Gastrocnemius medialis (tissue), 4 donors: ENCODE measurements around the gene LY6G5C. TPM values are rescaled to one million over a fixed set of nuclear protein-coding genes. Genes with fewer than 3 reads are reported as not detected.

Experiments
- ATAC-seq, 2 donors: fragments of 150-250 bp; one replicate each; pipeline ENCODE4 v1.9.1; 2016
- DNase-seq, 2 donors: peaks; one replicate each; pipeline ENCODE4 v3.0.0-alpha.2; 2019
- H3K27ac ChIP-seq, 4 donors: fragments of 200-600 bp; sonication (generic); 1 replicate in 1 of 4; 2 replicates in 3 of 4; pipeline ENCODE4 v1.5.1; 2016 to 2018; ENCODE audit warnings: mild to moderate bottlenecking in 2 of 4, moderate library complexity in 1 of 4
- H3K27me3 ChIP-seq, 3 donors: fragments of 200-600 bp; sonication (generic) in 2 of 3; 1 replicate in 1 of 3; 2 replicates in 2 of 3; pipeline versions ENCODE4 v1.5.1 to v1.6.0; 2016 to 2019; ENCODE audit warnings: mild to moderate bottlenecking in 1 of 3, moderate library complexity in 1 of 3
- H3K36me3 ChIP-seq, 2 donors: fragments of 200-600 bp; sonication (generic) in 1 of 2; one replicate each; pipeline ENCODE4 v1.5.1; 2017 to 2018
- H3K4me1 ChIP-seq, 2 donors: fragments of 200-600 bp; sonication (generic) in 1 of 2; one replicate each; pipeline ENCODE4 v1.5.1; 2016 to 2017; ENCODE audit warnings: mild to moderate bottlenecking in 2 of 2
- H3K4me3 ChIP-seq, 4 donors: fragments of 200-600 bp; sonication (generic) in 3 of 4; 1 replicate in 1 of 4; 2 replicates in 3 of 4; pipeline ENCODE4 v1.5.1; 2016 to 2019; ENCODE audit warnings: mild to moderate bottlenecking in 2 of 4
- H3K9me3 ChIP-seq, 3 donors: fragments of 200-600 bp; sonication (generic) in 2 of 3; 1 replicate in 1 of 3; 2 replicates in 2 of 3; pipeline ENCODE4 v1.5.1; 2016 to 2019
- POLR2A ChIP-seq, 2 donors: fragments of 450-650 bp; IDR thresholded peaks; one replicate each; pipeline ENCODE4 v1.6.1; 2017; ENCODE audit warnings: antibody characterized with exemption in 2 of 2, mild to moderate bottlenecking in 2 of 2, moderate library complexity in 2 of 2
- in situ Hi-C, 4 donors: fragments of 200-750 bp; cut with MboI; loops; one replicate each; pipeline versions ENCODE4 v1.15.0 to v1.8.0; 2017; ENCODE audit warnings: low sequenced_read_pairs in 4 of 4
- intact Hi-C: fragments of 100-400 bp; cut with DNase I; formaldehyde crosslinking; loops from one replicate; pipeline ENCODE4 v1.15.1; 2023; ENCODE audit warnings: low total_unique reads
- total RNA-seq, 4 donors: library from RNA; depleted of rRNA; stranded (reverse); fragments of >200 nt; gene quantifications; one replicate each; pipeline versions ENCODE4 v1.1.0 to v1.2.3, GENCODE V29; 2016
- TF ChIP-seq, protein P1 (sequence below), 5 experiments: fragments of 450-650 bp in 3 of 5; fragments of 200-600 bp in 2 of 5; sonication (generic) in 2 of 5; IDR thresholded peaks in 4 of 5; conservative IDR thresholded peaks in 1 of 5; 1 replicate in 4 of 5; 2 replicates in 1 of 5; pipeline ENCODE4 v1.5.1; 2016 to 2019; ENCODE audit warnings: antibody characterized with exemption in 5 of 5, mild to moderate bottlenecking in 3 of 5, moderate library complexity in 3 of 5

Gene LY6G5C
- total RNA-seq, 4 donors from 2014 or later: 1.3 to 3.2 TPM; not detected in 2

DNA sequence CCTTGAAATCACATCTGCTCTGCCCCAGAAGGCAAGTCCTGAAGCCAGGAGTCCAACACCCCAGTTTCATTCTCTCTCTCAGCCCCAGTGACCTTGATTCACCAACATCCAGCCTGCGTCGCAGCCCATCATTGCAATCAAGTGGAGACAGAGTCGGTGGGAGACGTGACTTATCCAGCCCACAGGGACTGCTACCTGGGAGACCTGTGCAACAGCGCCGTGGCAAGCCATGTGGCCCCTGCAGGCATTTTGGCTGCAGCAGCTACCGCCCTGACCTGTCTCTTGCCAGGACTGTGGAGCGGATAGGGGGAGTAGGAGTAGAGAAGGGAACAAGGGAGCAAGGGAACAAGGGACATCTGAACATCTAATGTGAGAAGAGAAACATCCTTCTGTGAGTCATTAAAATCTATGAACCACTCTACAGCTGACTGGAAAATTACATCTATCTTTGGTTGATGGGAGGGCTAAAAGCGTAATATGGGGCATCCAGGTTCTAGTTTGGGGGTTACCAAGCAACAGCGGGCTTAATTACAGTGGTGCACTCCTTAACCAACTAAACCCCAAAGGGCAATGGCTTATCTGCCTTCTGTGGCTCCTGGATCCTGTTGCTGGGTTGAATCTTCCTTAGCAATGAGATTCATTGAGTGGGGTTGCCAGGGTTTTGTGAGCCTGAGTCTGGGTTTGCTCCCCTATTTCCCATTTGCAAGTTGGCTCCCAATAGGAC is 36.8 kb upstream of the LY6G5C start:
- no peak for DNase-seq
- in situ Hi-C loops: no loop called here
- TF ChIP-seq, protein P1, sequence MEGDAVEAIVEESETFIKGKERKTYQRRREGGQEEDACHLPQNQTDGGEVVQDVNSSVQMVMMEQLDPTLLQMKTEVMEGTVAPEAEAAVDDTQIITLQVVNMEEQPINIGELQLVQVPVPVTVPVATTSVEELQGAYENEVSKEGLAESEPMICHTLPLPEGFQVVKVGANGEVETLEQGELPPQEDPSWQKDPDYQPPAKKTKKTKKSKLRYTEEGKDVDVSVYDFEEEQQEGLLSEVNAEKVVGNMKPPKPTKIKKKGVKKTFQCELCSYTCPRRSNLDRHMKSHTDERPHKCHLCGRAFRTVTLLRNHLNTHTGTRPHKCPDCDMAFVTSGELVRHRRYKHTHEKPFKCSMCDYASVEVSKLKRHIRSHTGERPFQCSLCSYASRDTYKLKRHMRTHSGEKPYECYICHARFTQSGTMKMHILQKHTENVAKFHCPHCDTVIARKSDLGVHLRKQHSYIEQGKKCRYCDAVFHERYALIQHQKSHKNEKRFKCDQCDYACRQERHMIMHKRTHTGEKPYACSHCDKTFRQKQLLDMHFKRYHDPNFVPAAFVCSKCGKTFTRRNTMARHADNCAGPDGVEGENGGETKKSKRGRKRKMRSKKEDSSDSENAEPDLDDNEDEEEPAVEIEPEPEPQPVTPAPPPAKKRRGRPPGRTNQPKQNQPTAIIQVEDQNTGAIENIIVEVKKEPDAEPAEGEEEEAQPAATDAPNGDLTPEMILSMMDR (IDR thresholded peaks at IDR 0.05 in 4 of 5, conservative IDR thresholded peaks at IDR 0.05 in 1 of 5): no peak
- TF ChIP-seq POLR2A (IDR thresholded peaks at IDR 0.05): no peak

DNA sequence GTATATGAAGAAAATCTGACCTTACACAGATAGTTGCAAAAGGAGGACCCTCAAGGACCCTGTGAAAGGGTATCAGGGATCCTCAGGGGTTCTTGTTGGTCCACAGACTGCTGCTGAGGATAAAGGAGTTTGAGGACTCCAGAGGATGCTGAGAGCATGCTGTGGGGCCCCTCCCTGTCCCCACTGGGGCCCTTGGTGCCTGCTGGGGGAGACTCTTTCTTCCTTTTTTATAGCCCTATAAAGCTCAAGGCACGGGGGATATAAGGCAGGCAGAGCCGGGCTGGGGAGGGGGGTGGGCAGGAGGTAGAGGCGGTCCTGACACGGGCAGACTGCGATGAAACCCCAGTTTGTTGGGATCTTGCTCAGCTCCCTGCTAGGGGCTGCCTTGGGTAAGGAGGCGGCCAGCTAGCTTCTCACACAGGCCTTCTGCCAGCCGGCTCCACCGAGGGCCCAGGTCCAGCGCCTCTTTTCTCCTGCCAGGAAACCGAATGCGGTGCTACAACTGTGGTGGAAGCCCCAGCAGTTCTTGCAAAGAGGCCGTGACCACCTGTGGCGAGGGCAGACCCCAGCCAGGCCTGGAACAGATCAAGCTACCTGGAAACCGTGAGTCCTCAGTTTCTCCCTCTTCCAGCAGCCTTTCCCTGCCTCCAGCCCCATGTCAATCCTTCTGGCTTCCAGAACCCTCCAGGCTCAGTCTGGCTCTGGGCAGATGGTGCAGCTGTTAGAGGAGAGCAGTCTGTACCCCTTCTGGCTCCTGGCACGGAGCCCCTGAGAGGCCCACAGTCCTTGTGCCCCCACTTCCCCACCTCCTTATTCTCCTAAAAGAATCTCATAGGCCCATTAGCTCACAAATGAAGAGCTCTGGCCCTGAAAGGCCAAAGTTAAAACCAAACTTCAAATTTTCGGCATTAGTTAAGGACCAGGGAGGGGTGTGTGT is 34.4 kb upstream of the LY6G5C start, which contains the start of gene LY6G6D:
TSS of gene LY6G6D (plus strand) at position 327 of the 937 bp plus-strand sequence. CDS start at position 335, 8 bp downstream.
- Histone ChIP-seq H3K27me3 (no peaks in the 10 kb centered on the region), H3K4me3 (no peak within 1 kb of the TSS), H3K4me1 (no peaks in the 10 kb centered on the region), H3K27ac (no peak within 1 kb of the TSS), H3K36me3 (no peaks in the 10 kb centered on the region), H3K9me3 (no peaks in the 10 kb centered on the region)
- TF ChIP-seq, protein P1 (IDR thresholded peaks at IDR 0.05 in 4 of 5, conservative IDR thresholded peaks at IDR 0.05 in 1 of 5): no peak
- ATAC-seq: peak in 1 of 2 donors; percentile 39
- in situ Hi-C loops: no loop called here
- intact Hi-C loops: no loop called here
- DNase-seq: no peak

More for the DNA sequence above, 36.8 kb upstream of the LY6G5C start:
- Histone ChIP-seq H3K36me3 (no peaks in the 10 kb centered on the region), H3K27me3 (no peaks in the 10 kb centered on the region), H3K27ac (no peak overlapping the region), H3K4me1 (no peaks in the 10 kb centered on the region), H3K9me3 (no peaks in the 10 kb centered on the region), H3K4me3 (no peak overlapping the region)
- intact Hi-C loops: no loop called here
- ATAC-seq: no peak

DNA sequence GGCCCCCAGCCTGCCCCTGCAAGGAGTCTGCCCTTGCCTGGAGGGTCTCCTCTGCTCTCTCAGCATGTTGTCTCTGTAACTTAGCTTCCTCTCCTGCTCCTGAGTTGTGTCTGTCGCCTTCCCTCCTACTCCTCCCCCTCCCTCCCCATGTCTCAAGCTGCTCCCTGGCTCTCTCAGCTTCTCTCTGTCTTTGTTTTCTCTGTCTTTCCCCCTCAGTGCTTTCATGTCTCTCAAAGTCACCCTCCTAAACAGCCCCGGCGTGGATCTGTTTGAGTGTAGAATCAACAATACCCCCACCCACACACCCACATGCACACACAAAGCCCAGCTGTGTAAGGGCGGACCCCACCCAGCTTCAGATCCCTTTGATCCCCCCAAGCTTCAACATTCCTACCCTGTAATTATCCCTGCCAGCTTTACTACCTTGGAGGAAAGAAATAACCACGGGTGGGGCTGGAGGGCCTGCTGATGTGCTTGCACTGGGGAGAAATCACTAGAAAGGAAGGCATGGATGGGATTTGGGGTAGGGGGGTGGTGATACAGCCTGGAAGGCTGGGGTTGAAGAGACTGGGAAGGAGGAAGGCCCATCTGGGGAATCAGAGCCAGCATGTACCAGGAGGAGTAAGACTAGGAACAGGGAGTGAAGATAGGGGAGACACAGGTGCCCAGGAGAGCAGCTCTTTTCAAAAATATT is 33.3 kb upstream of the LY6G5C start:
- H3K27me3 ChIP-seq: no peaks in the 10 kb centered on the region
- intact Hi-C loops (no loop called here), in situ Hi-C loops (no loop called here)
- DNase-seq (no peak), ATAC-seq (no peak)
- no peaks in the 10 kb centered on the region for H3K36me3 ChIP-seq
- no peak overlapping the region for H3K27ac ChIP-seq
- TF ChIP-seq POLR2A (IDR thresholded peaks at IDR 0.05): no peak
- TF ChIP-seq, protein P1 (IDR thresholded peaks at IDR 0.05 in 4 of 5, conservative IDR thresholded peaks at IDR 0.05 in 1 of 5): no peak
- no peaks in the 10 kb centered on the region for H3K4me1 ChIP-seq
- H3K9me3 ChIP-seq: no peaks in the 10 kb centered on the region
- H3K4me3 ChIP-seq: no peak overlapping the region

DNA sequence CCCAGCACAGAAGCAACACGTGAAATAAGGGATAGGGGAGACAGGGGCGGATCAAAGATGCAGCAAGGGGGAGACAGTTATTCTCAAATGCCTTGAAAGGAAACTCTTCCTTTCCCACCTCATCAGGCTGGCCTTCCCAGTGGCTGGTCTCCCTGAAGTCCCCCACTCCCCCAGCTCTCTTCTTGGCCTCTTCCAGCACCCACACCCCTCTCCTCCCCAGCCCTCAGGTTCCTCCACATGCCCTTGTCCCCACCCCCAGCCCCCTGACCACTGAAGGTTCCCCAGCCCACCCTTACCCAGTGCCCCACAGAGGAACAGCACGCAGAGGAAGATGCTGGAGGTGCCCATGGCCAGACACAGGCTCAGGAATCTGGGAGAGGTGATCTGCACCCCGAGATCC is 32.6 kb upstream of the LY6G5C start:
- Histone ChIP-seq H3K4me1 (no peaks in the 10 kb centered on the region), H3K4me3 (no peak overlapping the region), H3K27me3 (no peaks in the 10 kb centered on the region), H3K27ac (no peak overlapping the region), H3K36me3 (no peaks in the 10 kb centered on the region), H3K9me3 (no peaks in the 10 kb centered on the region)
- DNase-seq: no peak
- no peak for ATAC-seq
- in situ Hi-C loops (no loop called here), intact Hi-C loops (no loop called here)
- no peak for TF ChIP-seq POLR2A (IDR thresholded peaks at IDR 0.05)
- TF ChIP-seq, protein P1 (IDR thresholded peaks at IDR 0.05 in 4 of 5, conservative IDR thresholded peaks at IDR 0.05 in 1 of 5): no peak
